WTC11 (cell line): ENCODE results near the gene GTPBP6. TPM values are rescaled to one million over a fixed set of nuclear protein-coding genes. Genes with fewer than 3 reads are reported as not detected.
"Not testable (repeated sequence)": the region's sequence is repeated elsewhere in the genome, so short reads cannot be mapped to it uniquely, and the experiment has no call there.

ENCODE experiments used
- ATAC-seq: fragments of 200-7000 bp; cut with Tn5 transposase; 2 replicates; pipeline ENCODE4 v1.10.0; 2021; ENCODE audit warnings: mild to moderate bottlenecking, moderate library complexity
- CTCF ChIA-PET: fragments of 300-600 bp; sonication (Branson Sonifier 250); formaldehyde crosslinking; loops from one replicate; lab custom pipeline; 2021; ENCODE audit warnings: antibody characterized with exemption; lab: Charles Lee
- POLR2A ChIA-PET: fragments of 350-600 bp; sonication (Branson Sonifier 250); formaldehyde crosslinking; loops from one replicate; lab custom pipeline; 2021; ENCODE audit warnings: antibody characterized with exemption; lab: Charles Lee
- DNase-seq: peaks from one replicate; pipeline ENCODE4 v3.0.0; 2021; ENCODE audit warnings: low spot score
- H3K27ac Mint-ChIP-seq: 2 replicates; pipeline ENCODE4 v1.8.0; 2021; ENCODE audit warnings: mixed read lengths
- H3K27me3 Mint-ChIP-seq: 2 replicates; pipeline ENCODE4 v1.8.0; 2021; ENCODE audit warnings: low read depth, mild to moderate bottlenecking, moderate library complexity, mixed read lengths
- H3K36me3 Mint-ChIP-seq: 2 replicates; pipeline ENCODE4 v1.8.0; 2021; ENCODE audit warnings: mixed read lengths
- H3K4me1 Mint-ChIP-seq: 2 replicates; pipeline ENCODE4 v1.8.0; 2022; ENCODE audit warnings: mixed read lengths
- H3K4me3 Mint-ChIP-seq: 2 replicates; pipeline ENCODE4 v1.8.0; 2021; ENCODE audit warnings: mild to moderate bottlenecking, moderate library complexity, mixed read lengths
- H3K9me3 Mint-ChIP-seq: 2 replicates; pipeline ENCODE4 v1.8.0; 2021; ENCODE audit warnings: mixed read lengths
- AFF4 ChIP-seq: sonication (generic); formaldehyde crosslinking; IDR thresholded peaks from 2 replicates; pipeline ENCODE4 v1.8.1; 2023; ENCODE audit warnings: mild to moderate bottlenecking, missing genetic modification reagents, borderline replicate concordance
- ARID4B ChIP-seq: sonication (generic); formaldehyde crosslinking; IDR thresholded peaks from 2 replicates; pipeline ENCODE4 v1.8.0; 2023; ENCODE audit warnings: missing genetic modification reagents, mild to moderate bottlenecking, borderline replicate concordance
- CBFB ChIP-seq: sonication (generic); formaldehyde crosslinking; IDR thresholded peaks from 2 replicates; pipeline ENCODE4 v1.8.1; 2022; ENCODE audit warnings: mild to moderate bottlenecking, low read depth, missing genetic modification reagents
- E2F1 ChIP-seq: sonication (generic); formaldehyde crosslinking; IDR thresholded peaks from 2 replicates; pipeline ENCODE4 v1.8.0; 2022; ENCODE audit warnings: mild to moderate bottlenecking, missing genetic modification reagents
- E2F4 ChIP-seq: sonication (generic); formaldehyde crosslinking; IDR thresholded peaks from 2 replicates; pipeline ENCODE4 v1.8.1; 2022; ENCODE audit warnings: low read depth, mild to moderate bottlenecking, moderate library complexity, missing genetic modification reagents, borderline replicate concordance
- ELF4 ChIP-seq: sonication (generic); formaldehyde crosslinking; IDR thresholded peaks from 2 replicates; pipeline ENCODE4 v1.8.1; 2022; ENCODE audit warnings: low read depth, mild to moderate bottlenecking, moderate library complexity, missing genetic modification reagents
- GABPB1 ChIP-seq: sonication (generic); formaldehyde crosslinking; IDR thresholded peaks from 2 replicates; pipeline ENCODE4 v1.8.1; 2023; ENCODE audit warnings: mild to moderate bottlenecking, missing genetic modification reagents
- IRF2 ChIP-seq: sonication (generic); formaldehyde crosslinking; IDR thresholded peaks from 2 replicates; pipeline ENCODE4 v1.8.0; 2022; ENCODE audit warnings: low read depth, missing genetic modification reagents, borderline replicate concordance
- KAT7 ChIP-seq: sonication (generic); formaldehyde crosslinking; IDR thresholded peaks from 2 replicates; pipeline ENCODE4 v1.8.1; 2023; ENCODE audit warnings: missing genetic modification reagents, mild to moderate bottlenecking, borderline replicate concordance
- SOX15 ChIP-seq: fragments of 250-450 bp; sonication (Bioruptor Pico); IDR thresholded peaks from 2 replicates; pipeline ENCODE4 v1.9.0; 2021; ENCODE audit warnings: mild to moderate bottlenecking
- USF2 ChIP-seq: sonication (generic); formaldehyde crosslinking; IDR thresholded peaks from 2 replicates; pipeline ENCODE4 v1.8.1; 2023; ENCODE audit warnings: mild to moderate bottlenecking, missing genetic modification reagents, moderate library complexity
- ZBTB21 ChIP-seq: sonication (generic); formaldehyde crosslinking; IDR thresholded peaks from 2 replicates; pipeline ENCODE4 v1.8.1; 2023; ENCODE audit warnings: mild to moderate bottlenecking, missing genetic modification reagents, borderline replicate concordance
- ZSCAN18 ChIP-seq: fragments of 250-450 bp; sonication (Bioruptor Pico); IDR thresholded peaks from 2 replicates; pipeline ENCODE4 v2.1.2; 2022; ENCODE audit warnings: mild to moderate bottlenecking, moderate library complexity
- total RNA-seq: library from RNA; stranded (reverse); gene quantifications from 3 replicates; pipeline ENCODE4 v1.2.3, GENCODE V29; 2021

The GTPBP6 gene
- total RNA-seq, 1 experiment from 2014 or later, result 63.9 TPM

GRCh38 chrX:257681-258289 is 60.8 kb downstream of the GTPBP6 start (continued):
- TF ChIP-seq ZSCAN18 (CRISPR knock-in tag) (no peak), GABPB1 (no peak), E2F1 (CRISPR knock-in tag) (no peak), USF2 (CRISPR knock-in tag) (no peak), SOX15 (CRISPR knock-in tag) (no peak), ZBTB21 (CRISPR knock-in tag) (no peak)
- TF ChIP-seq, all 79 proteins: peak for 0

- H3K4me3 Mint-ChIP-seq, DNase-seq, H3K27me3 Mint-ChIP-seq, H3K9me3 Mint-ChIP-seq, CTCF ChIA-PET, ATAC-seq, POLR2A ChIA-PET, H3K36me3 Mint-ChIP-seq, H3K27ac Mint-ChIP-seq: not testable (repeated sequence)
- H3K4me1 Mint-ChIP-seq, result peaks cover 10% of the 10 kb centered on the region
These were observed 61.5 kb downstream of the GTPBP6 start for GRCh38 chrX:257054-257453.

- DNase-seq, result no peak
- H3K9me3 Mint-ChIP-seq, result peaks cover 12% of the 10 kb centered on the region
- ChIA-PET POLR2A (no interaction called here), CTCF (no interaction called here)
- H3K4me1 Mint-ChIP-seq, result peaks cover 5% of the 10 kb centered on the region
- no peaks in the 10 kb centered on the region for H3K36me3 Mint-ChIP-seq
- no peak overlapping the region for H3K27ac Mint-ChIP-seq
- ATAC-seq, result no peak
- H3K27me3 Mint-ChIP-seq, result no peaks in the 10 kb centered on the region; the same call in 1 of the 2 replicates
- no peak overlapping the region for H3K4me3 Mint-ChIP-seq
- no peak for TF ChIP-seq CBFB (CRISPR knock-in tag)
- no peak for TF ChIP-seq ARID4B (CRISPR knock-in tag)
- no peak for TF ChIP-seq ELF4 (CRISPR knock-in tag)
- TF ChIP-seq ZBTB21 (CRISPR knock-in tag), result no peak
- TF ChIP-seq KAT7, result no peak
- no peak for TF ChIP-seq AFF4 (CRISPR knock-in tag)
- TF ChIP-seq IRF2, result no peak
- no peak for TF ChIP-seq E2F4
These were observed 62.7 kb downstream of the GTPBP6 start for GRCh38 chrX:255923-256331.
